HG03095 (cell line): Measurements from ENCODE around the gene AGAP1.

Experiments
- ATAC-seq: cut with Tn5 transposase; IDR thresholded peaks from one replicate; pipeline ENCODE4 v1.9.1; 2021; ENCODE audit warnings: moderate library complexity; ENCODE audit not compliant: unreplicated experiment

The AGAP1 gene

GRCh38 chr2:235530735-235531134, 36.9 kb downstream of the AGAP1 start:
- no peak for ATAC-seq

- ATAC-seq = no peak
Observed at GRCh38 chr2:235532307-235532706, 38.5 kb downstream of the AGAP1 start.

GRCh38 chr2:235533198-235533597, 39.4 kb downstream of the AGAP1 start:
- no peak for ATAC-seq

- ATAC-seq = no peak
Observed at GRCh38 chr2:235533616-235534385, 40.0 kb downstream of the AGAP1 start.

- ATAC-seq = no peak
Observed at GRCh38 chr2:235534678-235535422, 41.0 kb downstream of the AGAP1 start.

GRCh38 chr2:235535423-235536130, 41.7 kb downstream of the AGAP1 start:
- ATAC-seq = no peak

GRCh38 chr2:235536711-235537110, 42.9 kb downstream of the AGAP1 start:
- ATAC-seq = no peak

GRCh38 chr2:235537186-235537585, 43.3 kb downstream of the AGAP1 start:
- ATAC-seq = no peak

- ATAC-seq = no peak
Observed at GRCh38 chr2:235537587-235537986, 43.7 kb downstream of the AGAP1 start.

GRCh38 chr2:235538144-235538639, 44.3 kb downstream of the AGAP1 start:
- ATAC-seq = no peak

- ATAC-seq = no peak
Observed at GRCh38 chr2:235538981-235539380, 45.1 kb downstream of the AGAP1 start.

GRCh38 chr2:235539773-235540172, 45.9 kb downstream of the AGAP1 start:
- ATAC-seq = no peak

- ATAC-seq = no peak
Observed at GRCh38 chr2:235541016-235541415, 47.2 kb downstream of the AGAP1 start.

- ATAC-seq = no peak
Observed at GRCh38 chr2:235541838-235542549, 48.2 kb downstream of the AGAP1 start.

- no peak for ATAC-seq
Observed at GRCh38 chr2:235542733-235543127, 48.9 kb downstream of the AGAP1 start.

- no peak for ATAC-seq
Observed at GRCh38 chr2:235543128-235543750, 49.4 kb downstream of the AGAP1 start.

GRCh38 chr2:235543851-235544688, 50.2 kb downstream of the AGAP1 start:
- no peak for ATAC-seq

GRCh38 chr2:235544689-235544969, 50.8 kb downstream of the AGAP1 start:
- ATAC-seq = no peak

GRCh38 chr2:235545339-235546150, 51.7 kb downstream of the AGAP1 start:
- ATAC-seq = no peak
